Ishikawa (cell line): ENCODE data around the gene CFAP119.

Source experiments
- CEBPB ChIP-seq: IDR thresholded peaks from 2 replicates; pipeline ENCODE4 v1.6.1; 2012
- CREB1 ChIP-seq: IDR thresholded peaks from 2 replicates; pipeline ENCODE4 v1.6.1; 2012; ENCODE audit warnings: low read depth
- EGR1 ChIP-seq: IDR thresholded peaks from 2 replicates; pipeline ENCODE4 v1.6.1; 2012
- EP300 ChIP-seq: IDR thresholded peaks from 2 replicates; pipeline ENCODE4 v1.6.1; 2012; ENCODE audit warnings: borderline replicate concordance
- FOXM1 ChIP-seq: IDR thresholded peaks from 2 replicates; pipeline ENCODE4 v1.6.1; 2012; ENCODE audit warnings: low read depth, borderline replicate concordance
- NFIC ChIP-seq: IDR thresholded peaks from 2 replicates; pipeline ENCODE4 v1.6.1; 2012
- RAD21 ChIP-seq: IDR thresholded peaks from 2 replicates; pipeline ENCODE4 v1.6.1; 2012; ENCODE audit warnings: low read depth
- TAF1 ChIP-seq: IDR thresholded peaks from 2 replicates; pipeline ENCODE4 v1.6.1; 2012; ENCODE audit warnings: low read depth, mild to moderate bottlenecking
- TCF12 ChIP-seq: IDR thresholded peaks from 2 replicates; pipeline ENCODE4 v1.6.1; 2012; ENCODE audit warnings: low read depth
- TEAD4 ChIP-seq: IDR thresholded peaks from 2 replicates; pipeline ENCODE4 v1.6.1; 2012
- YY1 ChIP-seq: IDR thresholded peaks from 2 replicates; pipeline ENCODE4 v1.6.1; 2012; ENCODE audit warnings: low read depth
- ZBTB7A ChIP-seq: IDR thresholded peaks from 2 replicates; pipeline ENCODE4 v1.6.1; 2012; ENCODE audit warnings: low read depth
- TF ChIP-seq, protein P1 (sequence below): IDR thresholded peaks from 2 replicates; pipeline ENCODE4 v1.6.1; 2012
- TF ChIP-seq, protein P2 (sequence below): IDR thresholded peaks from 2 replicates; pipeline ENCODE4 v1.6.1; 2012
- TF ChIP-seq, protein P3 (sequence below): IDR thresholded peaks from 2 replicates; pipeline ENCODE4 v1.6.1; 2012; ENCODE audit warnings: low read depth, mild to moderate bottlenecking

The CFAP119 gene

DNA sequence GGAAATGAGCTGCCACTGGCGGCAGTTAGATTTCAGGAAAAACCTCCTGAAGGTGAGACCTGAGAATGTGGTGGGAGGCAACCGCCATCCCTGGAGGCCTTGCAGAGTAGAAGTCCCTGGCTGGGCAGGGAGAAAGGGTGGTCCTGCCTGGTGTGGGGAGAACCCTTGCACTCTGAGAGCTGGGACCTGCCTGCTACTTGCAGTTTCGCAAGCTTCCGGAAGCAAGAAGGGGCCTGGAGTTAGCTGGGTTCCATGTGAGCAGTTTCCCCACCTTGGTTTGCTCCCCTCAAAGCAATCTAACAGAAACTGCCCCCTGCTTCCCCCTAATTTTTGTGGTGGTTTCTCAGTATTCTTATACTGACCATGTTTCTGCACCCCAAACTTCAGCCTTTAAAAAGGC is 18.7 kb upstream of the CFAP119 start:
- TF ChIP-seq CREB1, result no peak
- no peak for TF ChIP-seq EP300
- no peak for TF ChIP-seq CEBPB
- TF ChIP-seq FOXM1, result no peak
- TF ChIP-seq, protein P1, sequence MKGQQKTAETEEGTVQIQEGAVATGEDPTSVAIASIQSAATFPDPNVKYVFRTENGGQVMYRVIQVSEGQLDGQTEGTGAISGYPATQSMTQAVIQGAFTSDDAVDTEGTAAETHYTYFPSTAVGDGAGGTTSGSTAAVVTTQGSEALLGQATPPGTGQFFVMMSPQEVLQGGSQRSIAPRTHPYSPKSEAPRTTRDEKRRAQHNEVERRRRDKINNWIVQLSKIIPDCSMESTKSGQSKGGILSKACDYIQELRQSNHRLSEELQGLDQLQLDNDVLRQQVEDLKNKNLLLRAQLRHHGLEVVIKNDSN, result no peak
- no peak for TF ChIP-seq YY1
- TF ChIP-seq, protein P2, sequence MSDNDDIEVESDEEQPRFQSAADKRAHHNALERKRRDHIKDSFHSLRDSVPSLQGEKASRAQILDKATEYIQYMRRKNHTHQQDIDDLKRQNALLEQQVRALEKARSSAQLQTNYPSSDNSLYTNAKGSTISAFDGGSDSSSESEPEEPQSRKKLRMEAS, result no peak
- TF ChIP-seq TAF1, result no peak
- TF ChIP-seq ZBTB7A, result no peak
- TF ChIP-seq RAD21, result no peak
- TF ChIP-seq, protein P3, sequence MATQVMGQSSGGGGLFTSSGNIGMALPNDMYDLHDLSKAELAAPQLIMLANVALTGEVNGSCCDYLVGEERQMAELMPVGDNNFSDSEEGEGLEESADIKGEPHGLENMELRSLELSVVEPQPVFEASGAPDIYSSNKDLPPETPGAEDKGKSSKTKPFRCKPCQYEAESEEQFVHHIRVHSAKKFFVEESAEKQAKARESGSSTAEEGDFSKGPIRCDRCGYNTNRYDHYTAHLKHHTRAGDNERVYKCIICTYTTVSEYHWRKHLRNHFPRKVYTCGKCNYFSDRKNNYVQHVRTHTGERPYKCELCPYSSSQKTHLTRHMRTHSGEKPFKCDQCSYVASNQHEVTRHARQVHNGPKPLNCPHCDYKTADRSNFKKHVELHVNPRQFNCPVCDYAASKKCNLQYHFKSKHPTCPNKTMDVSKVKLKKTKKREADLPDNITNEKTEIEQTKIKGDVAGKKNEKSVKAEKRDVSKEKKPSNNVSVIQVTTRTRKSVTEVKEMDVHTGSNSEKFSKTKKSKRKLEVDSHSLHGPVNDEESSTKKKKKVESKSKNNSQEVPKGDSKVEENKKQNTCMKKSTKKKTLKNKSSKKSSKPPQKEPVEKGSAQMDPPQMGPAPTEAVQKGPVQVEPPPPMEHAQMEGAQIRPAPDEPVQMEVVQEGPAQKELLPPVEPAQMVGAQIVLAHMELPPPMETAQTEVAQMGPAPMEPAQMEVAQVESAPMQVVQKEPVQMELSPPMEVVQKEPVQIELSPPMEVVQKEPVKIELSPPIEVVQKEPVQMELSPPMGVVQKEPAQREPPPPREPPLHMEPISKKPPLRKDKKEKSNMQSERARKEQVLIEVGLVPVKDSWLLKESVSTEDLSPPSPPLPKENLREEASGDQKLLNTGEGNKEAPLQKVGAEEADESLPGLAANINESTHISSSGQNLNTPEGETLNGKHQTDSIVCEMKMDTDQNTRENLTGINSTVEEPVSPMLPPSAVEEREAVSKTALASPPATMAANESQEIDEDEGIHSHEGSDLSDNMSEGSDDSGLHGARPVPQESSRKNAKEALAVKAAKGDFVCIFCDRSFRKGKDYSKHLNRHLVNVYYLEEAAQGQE, result no peak
- TF ChIP-seq EGR1, result no peak
- no peak for TF ChIP-seq NFIC
- no peak for TF ChIP-seq TCF12
- no peak for TF ChIP-seq TEAD4

- TF ChIP-seq FOXM1, result no peak
- no peak for TF ChIP-seq NFIC
- TF ChIP-seq TEAD4, result no peak
- TF ChIP-seq, protein P1, result no peak
- TF ChIP-seq, protein P2, result no peak
- no peak for TF ChIP-seq CREB1
- TF ChIP-seq RAD21, result no peak
- TF ChIP-seq, protein P3, result no peak
- TF ChIP-seq EGR1, result no peak
- no peak for TF ChIP-seq YY1
- TF ChIP-seq ZBTB7A, result no peak
- TF ChIP-seq CEBPB, result no peak
- no peak for TF ChIP-seq TCF12
Measured at GRCh38 chr16:30780021-30780420, 18.2 kb upstream of the CFAP119 start.

GRCh38 chr16:30779596-30779995 is 17.7 kb upstream of the CFAP119 start:
- TF ChIP-seq, protein P3, result no peak
- TF ChIP-seq YY1 (no peak), CEBPB (no peak), ZBTB7A (no peak), CREB1 (no peak), EGR1 (no peak), NFIC (no peak), TCF12 (no peak), FOXM1 (no peak), EP300 (no peak)

- no peak for TF ChIP-seq TEAD4
- TF ChIP-seq CEBPB, result no peak
- no peak for TF ChIP-seq TAF1
- no peak for TF ChIP-seq ZBTB7A
- no peak for TF ChIP-seq TCF12
- no peak; the same call in 1 of the 2 replicates for TF ChIP-seq RAD21
- no peak for TF ChIP-seq YY1
- no peak for TF ChIP-seq EP300
Measured at GRCh38 chr16:30778549-30779244, 16.8 kb upstream of the CFAP119 start.
